Astrocyte (in vitro differentiated cells and primary cell): Measurements from ENCODE around the gene KCNH3.

Source experiments
- EZH2 ChIP-seq: IDR thresholded peaks from 2 replicates; pipeline ENCODE4 v1.6.1; 2012; ENCODE audit warnings: mild to moderate bottlenecking, low read length, inconsistent platforms; ENCODE audit not compliant: insufficient read depth
- TF ChIP-seq, protein P1 (sequence below): IDR thresholded peaks from 2 replicates; pipeline ENCODE4 v1.5.1; 2011; ENCODE audit warnings: low read depth, mild to moderate bottlenecking, inconsistent platforms, low read length, moderate library complexity; ENCODE audit not compliant: insufficient read depth

DNA sequence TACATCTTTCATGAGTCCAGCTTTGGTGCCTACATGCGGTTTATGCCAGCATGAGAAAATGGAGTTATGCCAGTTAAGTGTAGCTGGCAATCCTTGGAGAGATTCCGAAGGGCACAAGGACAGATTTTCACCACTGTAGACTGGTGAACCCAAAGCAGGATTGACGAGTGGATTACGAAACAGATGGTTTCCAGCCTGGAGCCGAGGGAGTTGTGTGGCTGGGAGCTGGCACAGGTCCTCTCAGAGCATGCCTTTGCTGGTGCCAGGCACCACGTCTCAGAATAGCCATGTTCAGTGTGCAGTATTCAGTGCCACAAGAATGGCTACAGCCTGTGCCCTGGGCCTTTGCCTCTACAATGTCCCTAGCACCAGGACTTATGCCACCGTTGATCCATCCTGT, 13.2 kb downstream of the KCNH3 start:
- TF ChIP-seq, protein P1, sequence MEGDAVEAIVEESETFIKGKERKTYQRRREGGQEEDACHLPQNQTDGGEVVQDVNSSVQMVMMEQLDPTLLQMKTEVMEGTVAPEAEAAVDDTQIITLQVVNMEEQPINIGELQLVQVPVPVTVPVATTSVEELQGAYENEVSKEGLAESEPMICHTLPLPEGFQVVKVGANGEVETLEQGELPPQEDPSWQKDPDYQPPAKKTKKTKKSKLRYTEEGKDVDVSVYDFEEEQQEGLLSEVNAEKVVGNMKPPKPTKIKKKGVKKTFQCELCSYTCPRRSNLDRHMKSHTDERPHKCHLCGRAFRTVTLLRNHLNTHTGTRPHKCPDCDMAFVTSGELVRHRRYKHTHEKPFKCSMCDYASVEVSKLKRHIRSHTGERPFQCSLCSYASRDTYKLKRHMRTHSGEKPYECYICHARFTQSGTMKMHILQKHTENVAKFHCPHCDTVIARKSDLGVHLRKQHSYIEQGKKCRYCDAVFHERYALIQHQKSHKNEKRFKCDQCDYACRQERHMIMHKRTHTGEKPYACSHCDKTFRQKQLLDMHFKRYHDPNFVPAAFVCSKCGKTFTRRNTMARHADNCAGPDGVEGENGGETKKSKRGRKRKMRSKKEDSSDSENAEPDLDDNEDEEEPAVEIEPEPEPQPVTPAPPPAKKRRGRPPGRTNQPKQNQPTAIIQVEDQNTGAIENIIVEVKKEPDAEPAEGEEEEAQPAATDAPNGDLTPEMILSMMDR = no peak
- no peak for TF ChIP-seq EZH2
